H1 (cell line): ENCODE measurements around the gene PIGL.

ENCODE experiments used
- BRCA1 ChIP-seq: IDR thresholded peaks from 2 replicates; pipeline ENCODE4 v1.6.1; 2012; ENCODE audit warnings: low read depth, low read length, improper control_type of control experiment
- CEBPB ChIP-seq: IDR thresholded peaks from 2 replicates; pipeline ENCODE4 v1.6.1; 2012; ENCODE audit warnings: low read depth, low read length
- CHD2 ChIP-seq: IDR thresholded peaks from 2 replicates; pipeline ENCODE4 v1.6.1; 2012; ENCODE audit warnings: low read length, improper control_type of control experiment
- CREB1 ChIP-seq: IDR thresholded peaks from 2 replicates; pipeline ENCODE4 v1.6.1; 2012; ENCODE audit warnings: inconsistent platforms
- EP300 ChIP-seq, 2 experiments: IDR thresholded peaks; 1 replicate in 1 of 2; 2 replicates in 1 of 2; pipeline ENCODE4 v1.6.1; 2011 to 2012; ENCODE audit warnings: low read depth in 2 of 2, low read length in 2 of 2, mild to moderate bottlenecking in 2 of 2, borderline replicate concordance in 1 of 2, inconsistent platforms in 1 of 2, moderate library complexity in 1 of 2
- EZH2 ChIP-seq: fragments of 200-600 bp; sonication (generic); IDR thresholded peaks from 2 replicates; pipeline ENCODE4 v1.7.1; 2012; ENCODE audit warnings: low read depth, mild to moderate bottlenecking, moderate library complexity, low read length, inconsistent platforms; ENCODE audit not compliant: severe bottlenecking
- FOSL1 ChIP-seq: IDR thresholded peaks from 2 replicates; pipeline ENCODE4 v1.6.1; 2011; ENCODE audit warnings: mild to moderate bottlenecking, low read depth, low read length, moderate library complexity; ENCODE audit not compliant: insufficient read depth
- POLR2A ChIP-seq, 2 experiments: IDR thresholded peaks; 1 replicate in 1 of 2; 2 replicates in 1 of 2; pipeline ENCODE4 v1.6.1; 2011; ENCODE audit warnings: low read depth in 2 of 2, low read length in 2 of 2, mild to moderate bottlenecking in 2 of 2; ENCODE audit errors: control extremely low read depth in 1 of 2
- POLR2AphosphoS5 ChIP-seq: IDR thresholded peaks from 2 replicates; pipeline ENCODE4 v1.6.1; 2011; ENCODE audit warnings: low read depth, low read length
- RXRA ChIP-seq: IDR thresholded peaks from 2 replicates; pipeline ENCODE4 v1.6.1; 2011; ENCODE audit warnings: low read depth, mild to moderate bottlenecking, low read length, moderate library complexity; ENCODE audit not compliant: insufficient read depth
- SP2 ChIP-seq: IDR thresholded peaks from 2 replicates; pipeline ENCODE4 v1.6.1; 2012; ENCODE audit warnings: mild to moderate bottlenecking, low read length, inconsistent platforms
- ZNF274 ChIP-seq: IDR thresholded peaks from 2 replicates; pipeline ENCODE4 v1.7.0; 2012; ENCODE audit warnings: low read length, borderline replicate concordance; ENCODE audit errors: extremely low read depth
- TF ChIP-seq, protein P1 (sequence below), 3 experiments: IDR thresholded peaks; 1 replicate in 2 of 3; 2 replicates in 1 of 3; pipeline versions ENCODE4 v1.5.1 to v1.6.1; 2011; ENCODE audit warnings: low read length in 3 of 3, mild to moderate bottlenecking in 3 of 3, inconsistent platforms in 2 of 3, low read depth in 1 of 3, moderate library complexity in 1 of 3; ENCODE audit not compliant: insufficient read depth in 1 of 3; ENCODE audit errors: control extremely low read depth in 1 of 3

DNA sequence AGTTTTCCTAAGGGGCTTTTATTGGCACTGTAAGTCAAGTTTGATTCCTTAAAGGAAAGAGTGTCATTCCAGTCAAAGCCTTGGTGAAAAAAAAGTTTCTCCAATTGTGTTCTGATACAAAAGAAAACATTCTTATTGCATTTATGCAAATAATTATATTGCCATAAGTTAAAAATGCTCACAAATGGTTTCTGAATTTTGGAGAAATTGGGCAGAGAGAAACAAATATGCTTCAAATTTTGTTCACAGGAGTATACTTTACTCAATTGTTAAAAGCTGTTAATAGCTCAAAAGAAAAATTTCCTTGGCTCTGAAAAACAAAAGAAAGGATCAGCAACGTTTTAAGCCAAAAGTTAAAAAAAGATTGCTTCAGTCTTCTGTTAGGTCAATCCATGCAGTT lies 60.2 kb downstream of the PIGL start:
- TF ChIP-seq EZH2 = no peak
- no peak for TF ChIP-seq POLR2A (IDR thresholded peaks at IDR 0.05; ENCODE audit: control extremely low read depth in 1 of 2, low read depth in 2 of 2, low read length in 2 of 2)
- no peak for TF ChIP-seq RXRA
- TF ChIP-seq, protein P1, sequence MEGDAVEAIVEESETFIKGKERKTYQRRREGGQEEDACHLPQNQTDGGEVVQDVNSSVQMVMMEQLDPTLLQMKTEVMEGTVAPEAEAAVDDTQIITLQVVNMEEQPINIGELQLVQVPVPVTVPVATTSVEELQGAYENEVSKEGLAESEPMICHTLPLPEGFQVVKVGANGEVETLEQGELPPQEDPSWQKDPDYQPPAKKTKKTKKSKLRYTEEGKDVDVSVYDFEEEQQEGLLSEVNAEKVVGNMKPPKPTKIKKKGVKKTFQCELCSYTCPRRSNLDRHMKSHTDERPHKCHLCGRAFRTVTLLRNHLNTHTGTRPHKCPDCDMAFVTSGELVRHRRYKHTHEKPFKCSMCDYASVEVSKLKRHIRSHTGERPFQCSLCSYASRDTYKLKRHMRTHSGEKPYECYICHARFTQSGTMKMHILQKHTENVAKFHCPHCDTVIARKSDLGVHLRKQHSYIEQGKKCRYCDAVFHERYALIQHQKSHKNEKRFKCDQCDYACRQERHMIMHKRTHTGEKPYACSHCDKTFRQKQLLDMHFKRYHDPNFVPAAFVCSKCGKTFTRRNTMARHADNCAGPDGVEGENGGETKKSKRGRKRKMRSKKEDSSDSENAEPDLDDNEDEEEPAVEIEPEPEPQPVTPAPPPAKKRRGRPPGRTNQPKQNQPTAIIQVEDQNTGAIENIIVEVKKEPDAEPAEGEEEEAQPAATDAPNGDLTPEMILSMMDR (IDR thresholded peaks at IDR 0.05; ENCODE audit: control extremely low read depth in 1 of 3, insufficient read depth in 1 of 3, low read depth in 1 of 3, low read length in 3 of 3) = no peak
- TF ChIP-seq CHD2 = no peak
- TF ChIP-seq FOSL1 = no peak
- TF ChIP-seq CEBPB = no peak
- no peak for TF ChIP-seq ZNF274
- TF ChIP-seq SP2 = no peak
- TF ChIP-seq BRCA1 = no peak
- TF ChIP-seq EP300 (IDR thresholded peaks at IDR 0.05; ENCODE audit: borderline replicate concordance in 1 of 2, low read depth in 2 of 2, low read length in 2 of 2) = no peak
- no peak for TF ChIP-seq POLR2AphosphoS5
- TF ChIP-seq CREB1 = no peak
